Left lung (tissue), 8 donors: ENCODE results near the gene CETP. TPM values are rescaled to one million over a fixed set of nuclear protein-coding genes. Genes with fewer than 3 reads are reported as not detected.

Source experiments
- polyA plus RNA-seq, 6 donors: library from polyadenylated mRNA; unstranded; fragments of 120-200 nt; gene quantifications; one replicate each; pipeline ENCODE4 v1.2.1, GENCODE V29; 2013; ENCODE audit not compliant: insufficient read length in 6 of 6
- total RNA-seq, 2 donors: library from RNA; stranded (reverse); fragmentation: NEBNext Ultra II Directional; extraction: Animal tissue kit (Norgen Biotek cat#: 25700); gene quantifications; one replicate each; pipeline ENCODE4 v1.2.1, GENCODE V29; 2021
- donor health status: DM: no; HTN: yes; CAD: no.
- donor health status: DM: no; HTN: no; CAD: no.

CETP gene
- total and polyA plus RNA-seq, 8 donors: 0.58 to 15.2 (median 12.8) TPM

Other genes with a start within 250 kb of the CETP start
- 10 to 100 TPM; 47.1 to 67.4 TPM for gene NUP93, start 231.8 kb upstream of the CETP start, total RNA-seq
- gene NUP93, start 231.8 kb upstream of the CETP start, polyA plus RNA-seq: 10 to 100 TPM; 58.5 to 75.9 (median 66.3) TPM
- not detected for gene SLC12A3, start 96.7 kb upstream of the CETP start, total RNA-seq
- gene SLC12A3, start 96.7 kb upstream of the CETP start, polyA plus RNA-seq: under 1 TPM; 0.13 to 0.49 (median 0.20) TPM
- 100 to 1,000 TPM; 104 to 155 TPM for gene HERPUD1, start 29.8 kb upstream of the CETP start, total RNA-seq
- 100 to 1,000 TPM in 5 of 6 donors, 10 to 100 TPM in 1; 99.6 to 131 (median 115) TPM for gene HERPUD1, start 29.8 kb upstream of the CETP start, polyA plus RNA-seq
- gene NLRC5, start 27.6 kb downstream of the CETP start, total RNA-seq: 10 to 100 TPM; 26.8 to 93.3 TPM
- 10 to 100 TPM in 5 of 6 donors, 1 to 10 TPM in 1; 9.8 to 14.1 (median 12.1) TPM for gene NLRC5, start 27.6 kb downstream of the CETP start, polyA plus RNA-seq
- gene CPNE2, start 130.6 kb downstream of the CETP start, total RNA-seq: 10 to 100 TPM; 49.4 to 49.9 TPM
- 10 to 100 TPM; 63.8 to 72.1 (median 67.8) TPM for gene CPNE2, start 130.6 kb downstream of the CETP start, polyA plus RNA-seq
- gene PSME3IP1, start 224.1 kb downstream of the CETP start, total RNA-seq: 10 to 100 TPM; 53.1 to 71.8 TPM
- 100 to 1,000 TPM in 5 of 6 donors, 10 to 100 TPM in 1; 97.7 to 123 (median 108) TPM for gene PSME3IP1, start 224.1 kb downstream of the CETP start, polyA plus RNA-seq
- gene RSPRY1, start 224.4 kb downstream of the CETP start, total RNA-seq: 10 to 100 TPM; 32.5 to 36.6 TPM
- gene RSPRY1, start 224.4 kb downstream of the CETP start, polyA plus RNA-seq: 10 to 100 TPM; 37.4 to 46.8 (median 41.6) TPM